T-helper 9 cell (primary cell): ENCODE data around the gene STX7.

Experiments
- DNase-seq: peaks from one replicate; pipeline ENCODE4 v3.0.0-alpha.2; 2020

Gene STX7

DNA sequence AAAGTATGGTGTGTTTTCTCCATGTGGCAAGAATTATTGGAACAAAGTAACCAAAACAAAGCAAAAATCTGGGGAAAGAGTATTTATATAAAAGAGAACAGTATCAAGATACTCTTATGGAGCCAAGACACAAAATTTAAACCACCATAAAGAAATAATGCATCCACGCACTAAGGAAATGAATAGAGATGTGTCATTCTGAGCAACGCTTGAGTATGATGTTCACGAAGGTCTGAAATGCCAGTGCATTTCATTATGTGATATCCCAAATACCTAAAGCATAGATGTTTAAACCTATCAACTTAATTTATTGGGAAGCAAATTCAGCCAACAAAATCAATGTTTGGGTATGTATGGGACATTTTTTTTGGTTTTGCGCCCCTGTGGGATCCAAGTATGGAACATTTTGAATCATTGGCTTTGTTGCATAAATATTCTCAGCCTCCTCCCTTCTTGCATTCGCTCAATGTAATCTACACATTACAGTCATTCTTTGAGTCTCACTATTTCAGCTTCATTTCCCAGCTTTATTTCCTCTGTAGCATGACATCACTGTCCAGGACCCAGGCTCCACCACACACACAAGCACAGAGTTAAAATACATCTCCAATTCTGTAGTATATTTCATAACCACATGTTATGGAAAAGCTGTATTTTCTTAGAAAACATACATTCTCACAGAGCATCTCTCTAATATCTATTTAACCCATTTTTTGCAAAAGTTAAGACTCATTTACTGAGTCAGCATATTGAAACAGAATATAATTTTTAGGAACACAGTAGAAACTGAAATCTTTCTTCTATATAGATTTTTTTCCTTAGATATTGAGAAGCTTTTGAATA lies 100.0 kb downstream of the STX7 start:
- no peak for DNase-seq

GRCh38 chr6:132411296-132411695 lies 101.6 kb downstream of the STX7 start:
- DNase-seq, result no peak

DNA sequence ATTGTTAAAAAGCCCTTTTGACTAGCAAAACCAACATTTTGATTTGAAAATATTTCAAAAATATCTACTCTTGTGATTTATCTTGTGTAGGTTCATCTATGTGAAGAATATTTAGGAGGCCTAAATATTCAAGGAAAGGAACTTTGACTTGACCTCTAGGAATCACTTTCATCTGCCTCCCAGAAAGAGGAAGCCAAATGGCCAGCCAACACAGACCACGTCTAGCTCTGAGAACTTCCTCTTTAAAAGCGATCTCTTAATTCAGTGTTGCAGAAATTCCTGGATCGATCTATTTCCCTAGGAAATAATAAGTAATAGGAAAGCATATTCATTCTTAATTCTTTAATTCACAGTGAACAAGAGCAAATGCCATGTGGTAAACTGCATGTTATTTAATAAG lies 102.1 kb downstream of the STX7 start:
- no peak for DNase-seq

- no peak for DNase-seq
Measured at GRCh38 chr6:132405143-132405915, 107.6 kb downstream of the STX7 start.

DNA sequence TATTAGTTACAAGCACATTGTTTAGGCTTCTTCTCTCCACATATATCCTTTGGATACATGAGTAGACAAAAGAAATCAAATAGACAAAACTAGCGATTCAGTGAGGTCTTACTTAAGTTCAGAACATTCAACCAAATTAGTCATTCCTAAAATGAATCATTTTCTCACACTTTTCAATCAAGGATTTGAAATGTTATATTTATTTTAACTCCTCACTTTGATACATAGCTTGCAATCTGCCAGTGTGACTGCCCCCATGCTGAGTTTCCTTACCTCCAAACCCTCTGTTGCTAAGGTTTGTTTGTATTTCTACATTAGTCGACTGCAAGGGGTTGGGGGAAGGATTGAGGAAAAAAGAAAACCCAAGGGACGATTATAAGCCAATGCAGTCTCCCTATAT lies 108.2 kb downstream of the STX7 start:
- DNase-seq, result no peak

- DNase-seq, result no peak
Measured at GRCh38 chr6:132404330-132404729, 108.6 kb downstream of the STX7 start.

DNA sequence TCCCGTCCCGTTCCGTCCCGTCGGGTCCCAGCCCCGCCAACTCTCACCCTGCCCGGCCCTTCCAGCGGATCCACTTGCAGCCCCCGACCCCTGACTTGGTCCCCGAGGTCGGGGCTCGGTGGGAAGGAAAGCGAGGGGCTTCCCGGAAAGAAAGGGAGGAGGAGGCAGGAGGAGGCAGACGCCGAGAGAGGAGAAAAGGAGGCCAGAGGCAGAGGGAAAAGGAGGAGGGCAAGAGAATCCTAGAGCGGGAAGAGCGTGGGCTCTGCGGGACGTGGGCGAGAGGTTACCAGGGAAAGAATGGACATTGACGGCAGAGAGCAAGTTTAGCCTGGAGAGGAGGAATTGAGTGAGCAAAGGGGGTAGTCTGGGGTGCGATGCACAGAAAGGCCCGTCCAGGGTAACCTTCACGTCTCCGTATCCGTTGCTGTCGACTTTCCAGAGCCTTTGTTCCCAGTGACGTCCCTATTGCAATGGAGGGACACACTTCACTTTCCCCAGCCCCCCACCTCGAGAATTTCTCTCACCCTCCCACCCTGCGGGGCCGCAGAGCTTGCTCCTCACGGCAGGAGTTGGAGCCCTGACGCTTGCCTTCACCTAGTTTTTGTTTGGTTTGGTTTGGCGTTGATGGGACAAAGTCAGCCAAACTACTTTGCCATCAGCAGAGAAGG lies 111.2 kb downstream of the STX7 start:
- no peak for DNase-seq

DNA sequence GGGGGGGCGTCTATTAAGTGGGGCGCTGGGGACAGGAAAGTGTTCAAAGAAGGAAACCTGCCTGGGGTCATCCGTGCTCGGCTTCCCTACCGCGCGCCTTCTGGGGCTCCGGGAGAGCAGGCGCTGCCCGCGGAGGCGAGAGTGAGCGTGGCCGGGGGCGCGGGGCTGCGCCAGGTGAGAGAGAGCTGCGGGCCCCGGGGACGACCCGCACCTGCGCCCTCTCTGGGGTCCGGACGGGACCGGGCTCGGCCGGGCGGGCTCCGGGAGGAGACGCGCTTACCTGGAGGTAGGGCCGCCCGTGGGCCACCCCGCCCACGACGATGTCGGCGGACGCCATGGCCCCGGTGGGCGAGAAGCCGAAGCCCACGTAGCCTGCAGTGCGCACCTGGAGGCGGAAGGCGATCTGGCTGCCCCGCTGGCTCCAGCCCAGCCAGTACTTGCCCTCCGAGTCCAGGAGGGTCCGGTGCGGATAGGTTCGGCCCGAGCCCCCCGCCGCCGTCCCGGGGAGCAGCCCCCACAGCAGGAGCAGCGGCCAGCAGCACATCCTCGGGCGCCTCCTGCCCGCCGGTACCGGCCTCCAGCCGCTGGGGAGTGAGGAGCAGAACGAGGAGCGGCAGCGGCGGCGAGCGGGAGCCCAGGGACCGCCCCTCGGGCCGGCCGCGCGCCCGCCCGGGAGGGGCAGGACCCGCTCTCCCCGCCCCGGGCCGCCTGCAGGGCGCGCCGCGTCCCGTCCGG lies 111.9 kb downstream of the STX7 start, which contains the start of gene MOXD1:
MOXD1 (minus strand) TSS at position 593 of the 735 bp plus-strand sequence; CDS start at position 544, 49 bp downstream.
- no peak for DNase-seq

GRCh38 chr6:132400555-132400882 lies 112.4 kb downstream of the STX7 start:
- DNase-seq, result no peak

DNA sequence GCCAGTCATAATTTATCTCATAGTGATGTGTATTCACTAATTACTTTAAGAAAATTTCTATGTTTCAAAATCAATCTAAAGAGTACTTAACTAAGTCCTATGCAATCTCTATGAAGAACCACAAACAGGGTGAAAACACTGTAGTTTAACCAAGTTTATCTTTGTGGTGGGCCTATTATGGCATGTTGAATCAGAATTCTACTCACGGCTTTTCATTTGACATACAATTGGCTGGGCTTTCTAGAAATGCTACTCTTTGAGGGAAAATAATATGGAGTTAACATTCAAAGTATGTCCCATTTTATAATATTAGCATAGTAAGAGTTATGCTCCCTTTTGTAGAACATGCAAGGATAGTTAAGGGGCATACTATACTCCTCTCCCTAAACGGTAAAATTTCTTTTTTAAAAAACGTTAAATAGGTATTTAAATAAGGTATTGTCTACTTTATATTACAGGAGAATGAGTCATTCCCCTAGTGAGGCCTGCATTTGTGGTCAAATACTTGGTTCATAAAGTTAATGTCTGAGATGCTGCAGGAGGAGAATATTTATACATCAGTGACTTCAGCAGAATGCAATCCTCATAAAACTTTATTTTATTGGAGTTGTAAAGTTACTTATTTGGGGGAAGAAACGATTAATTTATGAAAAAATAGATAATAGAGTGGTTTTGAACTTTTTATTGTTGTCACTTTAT lies 113.4 kb downstream of the STX7 start:
- DNase-seq, result no peak
